HEK293 (cell line): ENCODE data around the gene DNAJC17.
A peak's percentile ranks its signal among the peaks of the same experiment; 100 is the strongest.

Experiments
- CTCF ChIA-PET: fragments of 350-600 bp; formaldehyde crosslinking; extraction: SDS; loops from one replicate; lab custom pipeline; 2021; ENCODE audit warnings: antibody characterized with exemption; lab: Yijun Ruan, JAX
- POLR2A ChIA-PET: fragments of 300-600 bp; formaldehyde crosslinking; extraction: SDS; loops from one replicate; lab custom pipeline; 2020; ENCODE audit warnings: antibody characterized with exemption, inconsistent platforms; lab: Yijun Ruan, JAX
- H3K27ac ChIP-seq: fragments of 200-500 bp; sonication (Bioruptor generic); 2 replicates; pipeline ENCODE4 v1.5.1; 2014; ENCODE audit warnings: low read depth, low read length, control low read depth, inconsistent platforms; ENCODE audit errors: extremely low read depth
- H3K36me3 ChIP-seq, 2 experiments: fragments of 200-500 bp in 1 of 2; sonication (Bioruptor generic) in 1 of 2; 1 replicate in 1 of 2; 2 replicates in 1 of 2; pipeline ENCODE4 v1.5.1; 2014 to 2017; ENCODE audit warnings: inconsistent platforms in 2 of 2, low read length in 2 of 2; ENCODE audit not compliant: control insufficient read depth in 2 of 2, insufficient read depth in 1 of 2
- H3K4me1 ChIP-seq: fragments of 200-500 bp; sonication (Bioruptor generic); 2 replicates; pipeline ENCODE4 v1.5.1; 2014; ENCODE audit warnings: mild to moderate bottlenecking, low read length, inconsistent platforms; ENCODE audit not compliant: control insufficient read depth, insufficient read depth
- H3K4me3 ChIP-seq: 2 replicates; pipeline ENCODE4 v1.5.1; 2011; ENCODE audit warnings: low read depth, mild to moderate bottlenecking, control low read depth, low read length, moderate library complexity
- H3K9me3 ChIP-seq: fragments of 200-500 bp; sonication (Bioruptor generic); 2 replicates; pipeline ENCODE4 v1.5.1; 2014; ENCODE audit warnings: low read depth, low read length, inconsistent platforms; ENCODE audit not compliant: control insufficient read depth, insufficient read depth
- EGR2 ChIP-seq: fragments of 450-650 bp; formaldehyde crosslinking; IDR thresholded peaks from 2 replicates; pipeline ENCODE4 v1.5.1; 2016; ENCODE audit warnings: low read depth, missing biosample characterization, missing genetic modification characterization
- HOXC10 ChIP-seq: sonication (generic); formaldehyde crosslinking; IDR thresholded peaks from 2 replicates; pipeline ENCODE4 v1.8.1; 2023; ENCODE audit warnings: mild to moderate bottlenecking, missing genetic modification reagents
- YY1 ChIP-seq: fragments of 450-650 bp; formaldehyde crosslinking; IDR thresholded peaks from 2 replicates; pipeline ENCODE4 v1.5.1; 2018; ENCODE audit warnings: missing biosample characterization, missing genetic modification characterization
- ZBTB10 ChIP-seq: fragments of 450-650 bp; formaldehyde crosslinking; IDR thresholded peaks from 2 replicates; pipeline ENCODE4 v1.5.1; 2016; ENCODE audit warnings: missing biosample characterization, missing genetic modification characterization
- ZBTB17 ChIP-seq: fragments of 450-650 bp; formaldehyde crosslinking; IDR thresholded peaks from 2 replicates; pipeline ENCODE4 v1.5.1; 2016; ENCODE audit warnings: missing biosample characterization, missing genetic modification characterization
- ZBTB6 ChIP-seq: fragments of 450-650 bp; formaldehyde crosslinking; IDR thresholded peaks from 2 replicates; pipeline ENCODE4 v1.5.1; 2017; ENCODE audit warnings: missing biosample characterization, missing genetic modification characterization
- ZNF114 ChIP-seq: fragments of 450-650 bp; formaldehyde crosslinking; IDR thresholded peaks from 2 replicates; pipeline ENCODE4 v1.5.0; 2017; ENCODE audit warnings: missing biosample characterization, missing genetic modification characterization
- ZNF132 ChIP-seq: fragments of 450-650 bp; formaldehyde crosslinking; IDR thresholded peaks from 2 replicates; pipeline ENCODE4 v1.5.1; 2017; ENCODE audit warnings: missing biosample characterization, missing genetic modification characterization, borderline replicate concordance
- ZNF140 ChIP-seq: fragments of 450-650 bp; formaldehyde crosslinking; IDR thresholded peaks from 2 replicates; pipeline ENCODE4 v1.5.1; 2016; ENCODE audit warnings: missing biosample characterization, missing genetic modification characterization
- ZNF175 ChIP-seq: fragments of 450-650 bp; formaldehyde crosslinking; IDR thresholded peaks from 2 replicates; pipeline ENCODE4 v1.5.1; 2016; ENCODE audit warnings: missing biosample characterization, missing genetic modification characterization
- ZNF19 ChIP-seq: fragments of 450-650 bp; formaldehyde crosslinking; IDR thresholded peaks from 2 replicates; pipeline ENCODE4; 2016; ENCODE audit warnings: missing biosample characterization, missing genetic modification characterization, low read depth
- ZNF354C ChIP-seq: fragments of 450-650 bp; formaldehyde crosslinking; IDR thresholded peaks from 2 replicates; pipeline ENCODE4 v1.5.1; 2016; ENCODE audit warnings: missing biosample characterization, missing genetic modification characterization, low read depth, borderline replicate concordance
- ZNF366 ChIP-seq: fragments of 450-650 bp; formaldehyde crosslinking; conservative IDR thresholded peaks from 2 replicates; pipeline ENCODE4 v1.5.1; 2016; ENCODE audit warnings: missing biosample characterization, missing genetic modification characterization
- ZNF394 ChIP-seq: fragments of 450-650 bp; formaldehyde crosslinking; IDR thresholded peaks from 2 replicates; pipeline ENCODE4 v1.5.1; 2016; ENCODE audit warnings: missing biosample characterization, missing genetic modification characterization, mild to moderate bottlenecking, moderate library complexity, borderline replicate concordance
- ZNF404 ChIP-seq: fragments of 450-650 bp; formaldehyde crosslinking; IDR thresholded peaks from 2 replicates; pipeline ENCODE4 v1.5.1; 2017; ENCODE audit warnings: missing biosample characterization, missing genetic modification characterization
- ZNF423 ChIP-seq: fragments of 450-650 bp; formaldehyde crosslinking; IDR thresholded peaks from 2 replicates; pipeline ENCODE4 v1.5.1; 2016; ENCODE audit warnings: missing biosample characterization, missing genetic modification characterization
- ZNF48 ChIP-seq: fragments of 450-650 bp; formaldehyde crosslinking; IDR thresholded peaks from 2 replicates; pipeline ENCODE4 v1.5.1; 2016; ENCODE audit warnings: missing biosample characterization, missing genetic modification characterization
- ZNF624 ChIP-seq: fragments of 450-650 bp; formaldehyde crosslinking; IDR thresholded peaks from 2 replicates; pipeline ENCODE4 v1.5.1; 2017; ENCODE audit warnings: missing biosample characterization, missing genetic modification characterization
- ZNF654 ChIP-seq: fragments of 450-650 bp; formaldehyde crosslinking; IDR thresholded peaks from 2 replicates; pipeline ENCODE4 v1.5.1; 2016; ENCODE audit warnings: low read depth, missing biosample characterization, missing genetic modification characterization
- ZNF658 ChIP-seq: fragments of 450-650 bp; formaldehyde crosslinking; IDR thresholded peaks from 2 replicates; pipeline ENCODE4; 2016; ENCODE audit warnings: missing biosample characterization, missing genetic modification characterization
- ZNF692 ChIP-seq: fragments of 450-650 bp; formaldehyde crosslinking; IDR thresholded peaks from 2 replicates; pipeline ENCODE4 v1.5.1; 2016; ENCODE audit warnings: missing biosample characterization, missing genetic modification characterization
- ZNF776 ChIP-seq: fragments of 450-650 bp; formaldehyde crosslinking; IDR thresholded peaks from 2 replicates; pipeline ENCODE4 v1.5.0; 2017; ENCODE audit warnings: missing biosample characterization, missing genetic modification characterization, borderline replicate concordance
- ZNF777 ChIP-seq: fragments of 450-650 bp; formaldehyde crosslinking; IDR thresholded peaks from 2 replicates; pipeline ENCODE4 v1.5.1; 2017; ENCODE audit warnings: missing biosample characterization, missing genetic modification characterization, borderline replicate concordance
- ZNF830 ChIP-seq: fragments of 450-650 bp; IDR thresholded peaks from 2 replicates; pipeline ENCODE4 v1.5.0; 2018; ENCODE audit warnings: missing biosample characterization, missing genetic modification characterization, low read depth, mild to moderate bottlenecking, moderate library complexity
- TF ChIP-seq, protein P1 (sequence below): fragments of 450-650 bp; formaldehyde crosslinking; IDR thresholded peaks from 2 replicates; pipeline ENCODE4 v1.5.1; 2016; ENCODE audit warnings: missing biosample characterization, missing genetic modification characterization
- TF ChIP-seq, protein P2 (sequence below): fragments of 450-650 bp; formaldehyde crosslinking; optimal IDR thresholded peaks from 2 replicates; pipeline ENCODE3; 2016; ENCODE audit warnings: missing biosample characterization, mild to moderate bottlenecking, missing genetic modification characterization

The DNAJC17 gene

GRCh38 chr15:40807028-40807887 is at the start of gene DNAJC17, which contains the start of gene ZFYVE19:
Gene DNAJC17, minus strand, starts transcription at chr15:40807473. Its CDS starts 27 bp downstream, at chr15:40807446.
Gene ZFYVE19, plus strand, starts transcription at chr15:40807089. Its CDS starts 501 bp downstream, at chr15:40807590.
- peak within 1 kb of the TSS; percentile 99 for H3K4me3 ChIP-seq
- no peaks in the 10 kb centered on the region for H3K9me3 ChIP-seq
- peaks cover 0 to 23% of the 10 kb centered on the region in 2 experiments; a peak in 2 of 3 replicates for H3K36me3 ChIP-seq
- ChIA-PET POLR2A (interaction anchor here (1.0 to 1.6 kb wide), 8 partner anchors 8 to 113 kb away, joined by 3 to 7 read pairs (median 4); partner anchors contain the start of genes C15orf62, GCHFR, RAD51 and SPINT1), CTCF (interaction anchor here (0.6 to 1.1 kb wide), 2 partner anchors 52 to 99 kb away, joined by 3 to 8 read pairs; no protein-coding TSS in a partner anchor)
- peak within 1 kb of the TSS; percentile 71 for H3K27ac ChIP-seq
- no peaks in the 10 kb centered on the region for H3K4me1 ChIP-seq
- peak; percentile 96; the same call in 1 of the 2 replicates for TF ChIP-seq ZBTB17 (tag by site-specific recombination)
- TF ChIP-seq ZNF132 (tag by site-specific recombination): no peak
- no peak for TF ChIP-seq ZNF776
- TF ChIP-seq, protein P1, sequence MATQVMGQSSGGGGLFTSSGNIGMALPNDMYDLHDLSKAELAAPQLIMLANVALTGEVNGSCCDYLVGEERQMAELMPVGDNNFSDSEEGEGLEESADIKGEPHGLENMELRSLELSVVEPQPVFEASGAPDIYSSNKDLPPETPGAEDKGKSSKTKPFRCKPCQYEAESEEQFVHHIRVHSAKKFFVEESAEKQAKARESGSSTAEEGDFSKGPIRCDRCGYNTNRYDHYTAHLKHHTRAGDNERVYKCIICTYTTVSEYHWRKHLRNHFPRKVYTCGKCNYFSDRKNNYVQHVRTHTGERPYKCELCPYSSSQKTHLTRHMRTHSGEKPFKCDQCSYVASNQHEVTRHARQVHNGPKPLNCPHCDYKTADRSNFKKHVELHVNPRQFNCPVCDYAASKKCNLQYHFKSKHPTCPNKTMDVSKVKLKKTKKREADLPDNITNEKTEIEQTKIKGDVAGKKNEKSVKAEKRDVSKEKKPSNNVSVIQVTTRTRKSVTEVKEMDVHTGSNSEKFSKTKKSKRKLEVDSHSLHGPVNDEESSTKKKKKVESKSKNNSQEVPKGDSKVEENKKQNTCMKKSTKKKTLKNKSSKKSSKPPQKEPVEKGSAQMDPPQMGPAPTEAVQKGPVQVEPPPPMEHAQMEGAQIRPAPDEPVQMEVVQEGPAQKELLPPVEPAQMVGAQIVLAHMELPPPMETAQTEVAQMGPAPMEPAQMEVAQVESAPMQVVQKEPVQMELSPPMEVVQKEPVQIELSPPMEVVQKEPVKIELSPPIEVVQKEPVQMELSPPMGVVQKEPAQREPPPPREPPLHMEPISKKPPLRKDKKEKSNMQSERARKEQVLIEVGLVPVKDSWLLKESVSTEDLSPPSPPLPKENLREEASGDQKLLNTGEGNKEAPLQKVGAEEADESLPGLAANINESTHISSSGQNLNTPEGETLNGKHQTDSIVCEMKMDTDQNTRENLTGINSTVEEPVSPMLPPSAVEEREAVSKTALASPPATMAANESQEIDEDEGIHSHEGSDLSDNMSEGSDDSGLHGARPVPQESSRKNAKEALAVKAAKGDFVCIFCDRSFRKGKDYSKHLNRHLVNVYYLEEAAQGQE (tag by site-specific recombination): no peak
- no peak for TF ChIP-seq ZNF624
- no peak for TF ChIP-seq ZNF423
- TF ChIP-seq ZNF114 (tag by site-specific recombination): no peak
- 0 out of 2 replicates have a peak, but pooled peaks have one; percentile 44 for TF ChIP-seq EGR2 (tag by site-specific recombination)
- no peak for TF ChIP-seq ZNF777 (tag by site-specific recombination)
- no peak for TF ChIP-seq ZBTB10
- TF ChIP-seq ZNF394 (tag by site-specific recombination): no peak
- no peak for TF ChIP-seq ZNF140 (tag by site-specific recombination)
- TF ChIP-seq ZNF658: no peak
- TF ChIP-seq ZNF830 (tag by site-specific recombination): no peak
- TF ChIP-seq HOXC10 (CRISPR knock-in tag): no peak
- no peak for TF ChIP-seq ZNF654 (tag by site-specific recombination)
- TF ChIP-seq ZNF48: no peak
- no peak; the same call in 1 of the 2 replicates for TF ChIP-seq ZNF366
- TF ChIP-seq ZNF404 (tag by site-specific recombination): no peak
- no peak for TF ChIP-seq ZNF354C (tag by site-specific recombination)
- TF ChIP-seq, protein P2, sequence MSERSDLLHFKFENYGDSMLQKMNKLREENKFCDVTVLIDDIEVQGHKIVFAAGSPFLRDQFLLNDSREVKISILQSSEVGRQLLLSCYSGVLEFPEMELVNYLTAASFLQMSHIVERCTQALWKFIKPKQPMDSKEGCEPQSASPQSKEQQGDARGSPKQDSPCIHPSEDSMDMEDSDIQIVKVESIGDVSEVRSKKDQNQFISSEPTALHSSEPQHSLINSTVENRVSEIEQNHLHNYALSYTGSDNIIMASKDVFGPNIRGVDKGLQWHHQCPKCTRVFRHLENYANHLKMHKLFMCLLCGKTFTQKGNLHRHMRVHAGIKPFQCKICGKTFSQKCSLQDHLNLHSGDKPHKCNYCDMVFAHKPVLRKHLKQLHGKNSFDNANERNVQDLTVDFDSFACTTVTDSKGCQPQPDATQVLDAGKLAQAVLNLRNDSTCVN (tag by site-specific recombination): peak; percentile 64
- 0 out of 2 replicates have a peak, but pooled peaks have one; percentile 28 for TF ChIP-seq YY1 (tag by site-specific recombination)
- TF ChIP-seq ZNF692 (tag by site-specific recombination): no peak
- TF ChIP-seq ZNF19: no peak
- TF ChIP-seq ZNF175 (tag by site-specific recombination): no peak
- TF ChIP-seq ZBTB6 (tag by site-specific recombination): peak; percentile 44; the same call in 1 of the 2 replicates
